ENCODE results near the gene LARP1. TPM values are rescaled to one million over a fixed set of nuclear protein-coding genes. Genes with fewer than 3 reads are reported as not detected.

Gene LARP1
- total and polyA plus RNA-seq, 9 of the 15 experiments (the other 6 are each of a cell fraction or from before 2014, with no cell fraction given), result 22.6 to 300 (median 92.0) TPM

GRCh38 chr5:154786414-154786813 lies 31.2 kb downstream of the LARP1 start:
- peak overlapping the region; percentile 65 for H3K27ac ChIP-seq (ENCODE audit: extremely low read depth, low read depth, low read length)
- TF ChIP-seq PCBP2 (IDR thresholded peaks at IDR 0.05; ENCODE audit: low read depth, low read length, poor library complexity, severe bottlenecking) (no peak), CAMTA2 (CRISPR knock-in tag; conservative IDR thresholded peaks at IDR 0.05) (no peak), GTF2F1 (IDR thresholded peaks at IDR 0.05; ENCODE audit: low read depth, low read length) (no peak), YY1 (IDR thresholded peaks at IDR 0.05; ENCODE audit: borderline replicate concordance in 1 of 3, control insufficient read depth in 1 of 3, extremely low read depth in 1 of 3, insufficient read depth in 3 of 3, insufficient read length in 1 of 3, insufficient replicate concordance in 2 of 3, low read depth in 1 of 3, low read length in 2 of 3) (peak in 1 of 3 experiments; percentile 10), STAT6 (CRISPR knock-in tag; IDR thresholded peaks at IDR 0.05) (no peak), SMAD4 (CRISPR knock-in tag; conservative IDR thresholded peaks at IDR 0.05) (peak; percentile 38; the same call in 1 of the 2 replicates), FOSL1 (tag; conservative IDR thresholded peaks at IDR 0.05) (0 out of 2 replicates have a peak, but pooled peaks have one; percentile 29), CBFB (CRISPR knock-in tag; IDR thresholded peaks at IDR 0.05) (no peak), GTF3C2 (IDR thresholded peaks at IDR 0.05; ENCODE audit: borderline replicate concordance, extremely low read depth, insufficient read length) (no peak), U2AF1 (optimal IDR thresholded peaks at IDR 0.05; ENCODE audit: low read depth, low read length) (no peak), SMARCA4 (IDR thresholded peaks at IDR 0.05) (peak; percentile 51; the same call in 1 of the 2 replicates), FOXJ2 (tag; IDR thresholded peaks at IDR 0.05) (peak; percentile 27; the same call in 1 of the 2 replicates), CREB1 (IDR thresholded peaks at IDR 0.05) (no peak), CREB1 (CRISPR knock-in tag; IDR thresholded peaks at IDR 0.05) (peak; percentile 45; the same call in 1 of the 2 replicates), ZNF212 (CRISPR knock-in tag; IDR thresholded peaks at IDR 0.05) (no peak), TFAM (CRISPR knock-in tag; conservative IDR thresholded peaks at IDR 0.05) (no peak), CXXC5 (CRISPR knock-in tag; IDR thresholded peaks at IDR 0.05) (0 out of 2 replicates have a peak, but pooled peaks have one; percentile 14)

More at GRCh38 chr5:154786414-154786813, 31.2 kb downstream of the LARP1 start:
- intact Hi-C loops (cut with micrococcal nuclease) (loop anchor here (10.0 kb wide), 1 partner anchor 132 kb away; no protein-coding TSS in a partner anchor), in situ Hi-C loops (cut with MboI) (no loop called here)
- H2AFZ ChIP-seq (ENCODE audit: low read depth, low read length), result no peak overlapping the region
- no peaks in the 10 kb centered on the region for H3K9me3 ChIP-seq (replicated peaks; ENCODE audit: control insufficient read depth, insufficient read depth, low read depth, low read length)
- ATAC-seq (peak; percentile 69), FAIRE-seq (peak; percentile 49), DNase-seq (ENCODE audit: extremely low read depth in 1 of 4, low spot score in 3 of 4) (peak in 2 of 4 experiments; percentile 38 to 60)
- H3K36me3 ChIP-seq (ENCODE audit: control insufficient read depth, insufficient read depth, low read length), result peaks cover 70% of the 10 kb centered on the region; the same call in 2 of the 3 replicates
- ChIA-PET POLR2A (interaction anchor here (0.7 to 2.2 kb wide), 3 partner anchors 10 to 136 kb away, joined by 3 to 5 read pairs (median 3); no protein-coding TSS in a partner anchor), CTCF (ENCODE audit: low intra/inter-chr PET ratio) (interaction anchor here (0.7 kb wide), 1 partner anchor 9 kb away, joined by 3 read pairs; no protein-coding TSS in a partner anchor)
- peak overlapping the region; percentile 43; the same call in 1 of the 2 replicates for H3K4me2 ChIP-seq (ENCODE audit: insufficient read depth, low read length)
- H3K4me1 ChIP-seq (replicated peaks in 1 of 2; ENCODE audit: control insufficient read depth in 2 of 2, insufficient read depth in 2 of 2, low read length in 2 of 2), result peaks cover 32 to 58% of the 10 kb centered on the region in 2 experiments
- 12% methylated on average over 2 of the region's 2 CpGs for WGBS (ENCODE audit: insufficient coverage, low coverage, missing lambda C conversion rate)
- peak overlapping the region in 1 of 2 experiments; percentile 67; a peak in 1 of 4 replicates for H3K9ac ChIP-seq (ENCODE audit: insufficient read depth in 1 of 2, low read depth in 2 of 2, low read length in 2 of 2)
- H3K27me3 ChIP-seq (ENCODE audit: control insufficient read depth in 2 of 2, insufficient read depth in 2 of 2, low read length in 2 of 2), result no peaks in the 10 kb centered on the region
- no TSS peak for BruUV-seq (replicated peaks)
- H4K20me1 ChIP-seq (replicated peaks; ENCODE audit: control insufficient read depth, insufficient read depth, low read length), result peaks cover 67% of the 10 kb centered on the region
- H3K4me3 ChIP-seq, result no peak overlapping the region
- H3K79me2 ChIP-seq (ENCODE audit: control insufficient read depth, insufficient read depth, low read length), result peaks cover 92% of the 10 kb centered on the region
- peaks cover 9% of the 10 kb centered on the region for H3K9me1 ChIP-seq (ENCODE audit: control insufficient read depth, insufficient read depth, low read length)
